HCEC 1CT (cell line): ENCODE data around the gene CFDP1.

Experiments
- DNase-seq: peaks from one replicate; pipeline ENCODE4 v3.0.0-alpha.2; 2017

Gene CFDP1

DNA sequence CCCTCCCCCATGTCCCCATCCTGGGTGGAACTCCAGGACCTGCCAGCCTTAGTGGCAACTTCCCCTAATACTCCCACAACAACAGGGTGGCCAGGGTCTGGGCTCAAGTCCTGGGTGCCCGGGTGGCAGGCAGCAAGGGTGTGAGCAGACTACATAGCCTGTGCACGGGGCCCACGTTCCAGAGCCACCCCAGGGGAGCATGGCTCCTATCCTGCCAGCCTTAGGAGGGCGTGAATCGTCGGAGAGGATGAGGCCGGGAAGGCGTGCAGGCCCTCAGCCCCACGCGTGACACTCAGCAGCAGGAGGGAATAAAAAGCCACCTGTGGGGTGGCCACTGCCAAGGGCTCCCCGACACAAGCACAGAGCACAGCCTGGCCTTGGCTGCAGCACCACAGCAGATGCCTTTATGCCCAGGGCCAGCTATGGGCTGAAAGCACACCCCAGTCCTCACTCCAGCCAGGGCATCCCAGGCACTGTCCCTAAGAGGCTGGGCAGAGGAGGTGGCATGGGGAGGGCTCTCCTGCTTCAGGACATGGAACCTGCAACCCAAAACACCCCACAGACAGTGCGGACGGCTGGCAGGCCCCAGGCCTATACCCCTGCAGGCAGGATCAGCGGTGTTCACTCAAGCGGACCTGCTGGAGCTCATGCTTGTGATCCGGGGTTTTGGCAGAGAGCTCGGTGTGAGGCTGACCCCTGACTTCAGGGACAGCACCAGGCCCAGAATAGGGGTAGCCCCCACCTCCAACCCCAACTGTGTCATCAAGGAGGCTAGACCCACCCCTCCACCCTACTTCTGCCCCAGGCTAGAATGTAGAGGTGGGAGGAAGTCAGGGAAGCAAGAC, 184.5 kb downstream of the CFDP1 start:
- DNase-seq: no peak

DNA sequence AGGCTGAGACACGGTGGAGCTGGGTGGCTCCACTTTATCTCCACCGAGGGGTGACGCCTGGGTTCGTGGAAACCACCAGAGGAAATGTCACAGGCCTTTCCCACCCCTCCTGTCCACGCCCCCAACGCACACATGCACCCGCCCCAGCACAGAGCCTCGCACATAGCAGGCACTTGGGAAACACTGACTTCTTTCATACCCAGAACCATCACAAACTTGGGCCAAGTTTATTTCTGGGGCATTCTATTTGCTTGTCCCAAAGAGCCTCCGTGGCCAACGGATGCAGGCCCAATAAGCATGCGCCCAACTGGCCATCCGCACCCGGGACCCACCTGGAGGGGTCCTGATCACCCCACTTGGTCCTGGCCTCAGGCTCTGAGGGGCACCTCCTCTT, 185.2 kb downstream of the CFDP1 start:
- no peak for DNase-seq

DNA sequence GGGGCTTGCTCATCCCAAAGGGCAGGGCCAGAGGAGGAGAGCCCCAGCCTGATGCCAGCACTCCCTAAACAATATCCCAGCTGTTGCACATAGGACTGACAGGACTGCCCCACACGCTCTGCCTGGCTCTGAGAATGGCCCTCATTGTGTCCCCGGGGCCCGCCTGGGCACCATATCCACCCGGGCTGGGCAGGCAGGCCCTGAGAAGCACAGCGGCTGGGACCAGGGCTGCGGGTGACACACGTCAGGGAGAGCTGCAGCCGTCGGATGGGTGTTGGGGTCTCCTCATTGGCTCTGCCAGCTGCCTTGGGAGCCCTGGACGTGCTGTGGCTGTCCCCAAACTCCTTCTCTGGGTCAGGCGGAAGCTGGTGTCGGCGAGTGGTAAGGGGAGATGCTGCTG, 186.1 kb downstream of the CFDP1 start:
- no peak for DNase-seq

- DNase-seq: peak; percentile 40
Observed at GRCh38 chr16:75246504-75247205, 186.6 kb downstream of the CFDP1 start.

DNA sequence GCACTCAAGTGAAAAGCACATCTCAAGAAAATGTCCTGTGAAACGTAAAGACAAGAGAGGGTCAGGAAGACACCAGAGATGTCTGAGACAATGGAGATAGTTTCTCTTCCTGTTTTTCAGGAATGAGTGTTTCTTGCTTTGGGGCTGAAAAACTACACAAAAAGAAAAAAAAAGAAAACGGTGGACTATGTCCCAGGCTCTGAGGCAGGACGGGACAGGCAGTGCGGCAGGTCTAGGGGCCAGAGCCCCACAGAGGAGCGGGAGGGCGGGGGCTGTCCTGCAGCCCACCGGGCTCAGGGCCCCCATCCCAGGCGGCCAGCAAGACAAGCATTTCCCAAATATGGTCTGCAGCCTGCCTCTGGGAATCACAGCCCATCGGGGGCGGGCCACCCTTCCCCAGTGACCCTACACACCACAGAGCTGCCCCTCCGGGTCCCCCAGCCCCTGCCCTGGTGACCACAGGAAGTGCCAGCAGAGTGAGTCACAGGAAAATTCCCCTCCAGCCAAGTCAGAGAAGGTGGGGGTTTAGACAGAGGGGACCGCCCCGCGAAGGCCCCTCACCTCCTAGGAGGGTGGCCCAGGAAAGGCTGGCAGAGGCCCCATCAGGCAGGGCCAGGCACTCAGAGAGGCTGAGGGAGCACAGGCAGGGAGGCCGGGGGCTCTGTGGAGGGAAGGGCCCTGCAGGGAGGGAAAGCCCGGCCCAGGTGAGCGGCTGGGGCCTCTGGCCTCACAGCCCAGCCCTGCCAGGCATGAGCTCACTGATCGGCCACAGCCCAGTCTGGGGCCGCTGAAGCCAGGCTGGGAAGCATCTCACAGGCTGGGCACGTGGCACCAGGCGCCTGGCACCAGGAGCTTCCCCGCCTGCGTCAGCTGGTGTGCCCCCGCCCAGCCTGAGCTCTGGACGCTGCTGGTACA, 188.2 kb downstream of the CFDP1 start:
- peak; percentile 98 for DNase-seq

DNA sequence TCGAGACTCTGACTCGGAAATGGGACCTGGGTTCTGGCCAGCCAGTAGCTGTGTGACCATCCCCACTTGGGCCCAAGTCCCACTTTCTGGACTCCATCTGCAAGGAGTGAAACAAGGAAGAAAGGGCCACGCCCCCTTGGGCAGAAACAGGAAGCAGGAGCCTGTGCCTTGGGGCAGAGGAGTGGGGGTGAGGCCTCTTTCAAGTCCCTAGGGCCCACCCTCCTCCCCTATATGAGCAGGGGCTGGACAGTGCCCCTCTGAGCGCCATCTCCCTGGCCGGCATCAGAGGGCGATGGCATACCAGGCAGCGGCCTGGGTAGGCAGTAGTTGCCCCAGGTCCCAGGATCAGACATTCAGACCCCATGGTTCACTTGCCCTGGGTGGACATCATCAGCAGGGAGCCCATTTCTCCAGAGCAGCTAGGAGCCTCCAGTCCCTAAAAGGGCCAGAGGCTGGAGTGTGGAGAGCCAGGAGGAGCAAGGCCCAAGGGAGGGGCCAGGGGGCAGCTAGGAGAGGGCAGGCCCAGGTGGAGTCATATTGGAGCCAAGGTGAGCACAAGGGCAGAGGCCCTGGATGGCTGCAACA, 189.0 kb downstream of the CFDP1 start:
- DNase-seq: peak; percentile 41
